ENCODE measurements around the gene PCDHGA7.
"Not testable (repeated sequence)": the region's sequence is repeated elsewhere in the genome, so short reads cannot be mapped to it uniquely, and the experiment has no call there.

The PCDHGA7 gene

DNA sequence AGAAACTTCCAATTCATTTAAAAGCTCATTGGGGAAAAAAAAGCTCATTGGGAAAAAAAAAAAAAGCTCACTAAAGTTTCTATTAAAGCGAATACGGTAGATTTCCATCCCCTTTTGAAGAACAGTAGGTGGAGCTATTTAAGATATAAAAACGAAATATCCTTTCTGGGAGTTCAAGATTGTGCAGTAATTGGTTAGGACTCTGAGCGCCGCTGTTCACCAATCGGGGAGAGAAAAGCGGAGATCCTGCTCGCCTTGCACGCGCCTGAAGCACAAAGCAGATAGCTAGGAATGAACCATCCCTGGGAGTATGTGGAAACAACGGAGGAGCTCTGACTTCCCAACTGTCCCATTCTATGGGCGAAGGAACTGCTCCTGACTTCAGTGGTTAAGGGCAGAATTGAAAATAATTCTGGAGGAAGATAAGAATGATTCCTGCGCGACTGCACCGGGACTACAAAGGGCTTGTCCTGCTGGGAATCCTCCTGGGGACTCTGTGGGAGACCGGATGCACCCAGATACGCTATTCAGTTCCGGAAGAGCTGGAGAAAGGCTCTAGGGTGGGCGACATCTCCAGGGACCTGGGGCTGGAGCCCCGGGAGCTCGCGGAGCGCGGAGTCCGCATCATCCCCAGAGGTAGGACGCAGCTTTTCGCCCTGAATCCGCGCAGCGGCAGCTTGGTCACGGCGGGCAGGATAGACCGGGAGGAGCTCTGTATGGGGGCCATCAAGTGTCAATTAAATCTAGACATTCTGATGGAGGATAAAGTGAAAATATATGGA, 48.0 kb downstream of the PCDHGA7 start, which contains the start of gene PCDHGA12:
TSS of gene PCDHGA12 (plus strand) at position 176 of the 782 bp plus-strand sequence. CDS start at position 429, 253 bp downstream.
- DNase-seq (ENCODE audit: low read depth in 2 of 2): no peak

DNA sequence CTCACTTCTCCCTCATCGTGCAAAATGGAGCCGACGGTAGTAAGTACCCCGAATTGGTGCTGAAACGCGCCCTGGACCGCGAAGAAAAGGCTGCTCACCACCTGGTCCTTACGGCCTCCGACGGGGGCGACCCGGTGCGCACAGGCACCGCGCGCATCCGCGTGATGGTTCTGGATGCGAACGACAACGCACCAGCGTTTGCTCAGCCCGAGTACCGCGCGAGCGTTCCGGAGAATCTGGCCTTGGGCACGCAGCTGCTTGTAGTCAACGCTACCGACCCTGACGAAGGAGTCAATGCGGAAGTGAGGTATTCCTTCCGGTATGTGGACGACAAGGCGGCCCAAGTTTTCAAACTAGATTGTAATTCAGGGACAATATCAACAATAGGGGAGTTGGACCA, 48.7 kb downstream of the PCDHGA7 start:
- no peak for DNase-seq (ENCODE audit: low read depth in 2 of 2)

- DNase-seq (ENCODE audit: low read depth in 2 of 2): not testable (repeated sequence)
These were observed 49.8 kb downstream of the PCDHGA7 start for GRCh38 chr5:141432308-141432707.

- DNase-seq (ENCODE audit: low read depth in 2 of 2): not testable (repeated sequence)
These were observed 50.2 kb downstream of the PCDHGA7 start for GRCh38 chr5:141432726-141433125.

- DNase-seq (ENCODE audit: low read depth in 2 of 2): no peak
These were observed 51.5 kb downstream of the PCDHGA7 start for GRCh38 chr5:141434006-141434405.

Measured in activated CD8-positive, alpha-beta memory T cell treated with anti-CD3 and anti-CD28 coated beads for 4 hours (primary cell).